Measurements from ENCODE around the gene GPR171.
"Not testable (repeated sequence)": the region's sequence is repeated elsewhere in the genome, so short reads cannot be mapped to it uniquely, and the experiment has no call there.

GPR171 gene, protein sequence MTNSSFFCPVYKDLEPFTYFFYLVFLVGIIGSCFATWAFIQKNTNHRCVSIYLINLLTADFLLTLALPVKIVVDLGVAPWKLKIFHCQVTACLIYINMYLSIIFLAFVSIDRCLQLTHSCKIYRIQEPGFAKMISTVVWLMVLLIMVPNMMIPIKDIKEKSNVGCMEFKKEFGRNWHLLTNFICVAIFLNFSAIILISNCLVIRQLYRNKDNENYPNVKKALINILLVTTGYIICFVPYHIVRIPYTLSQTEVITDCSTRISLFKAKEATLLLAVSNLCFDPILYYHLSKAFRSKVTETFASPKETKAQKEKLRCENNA

DNA sequence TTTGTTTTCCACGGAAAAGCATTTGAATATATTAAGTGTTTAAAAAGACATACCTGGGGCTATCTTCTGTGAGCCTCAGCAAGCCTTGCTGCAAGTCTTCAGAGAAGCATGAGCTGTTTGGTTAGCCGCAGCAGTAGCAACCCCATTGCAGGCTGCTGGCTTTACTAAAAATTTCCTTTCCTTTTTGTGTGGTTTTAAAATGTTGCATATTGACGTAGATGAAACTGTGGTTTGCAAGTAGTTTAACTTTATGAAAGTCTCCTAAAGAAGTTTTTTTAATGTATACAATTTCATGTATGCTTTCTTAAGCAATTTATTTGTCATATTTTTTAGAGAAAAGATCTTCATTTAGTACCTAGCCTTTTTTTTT, at the start of gene GPR171:
Gene GPR171, minus strand, starts transcription at position 166 of the 370 bp plus-strand sequence. CDS start 3,830 bp downstream, outside the sequence.
- peak; percentile 83 for DNase-seq (ENCODE audit: low spot score)

DNA sequence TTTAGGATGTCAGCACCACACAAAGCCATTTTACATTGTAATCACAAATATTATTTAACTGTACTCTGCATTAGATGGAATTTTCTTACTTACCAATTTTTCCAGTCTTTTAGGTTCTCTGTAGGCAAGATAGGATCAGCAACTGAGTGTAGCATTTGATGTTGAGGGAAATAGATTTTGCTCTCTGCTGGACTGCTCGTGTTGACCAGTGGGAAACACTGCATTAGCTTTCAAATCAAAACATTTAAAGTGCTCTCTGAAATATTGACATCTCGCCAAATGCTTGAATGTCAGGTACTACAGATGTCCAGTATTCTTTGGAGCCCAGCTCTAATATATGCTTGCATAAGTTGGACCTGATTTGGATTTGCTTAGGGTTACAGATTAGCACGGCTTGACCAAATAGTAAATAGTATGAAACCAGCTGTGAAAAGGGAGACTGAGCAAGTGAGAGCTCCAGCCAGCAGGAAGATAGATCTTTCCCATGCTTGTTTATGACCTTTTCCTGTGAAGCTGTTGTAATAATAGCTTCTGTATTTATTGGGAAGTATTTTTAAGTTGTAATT, 45.8 kb upstream of the GPR171 start:
- DNase-seq (ENCODE audit: low spot score), result no peak

DNA sequence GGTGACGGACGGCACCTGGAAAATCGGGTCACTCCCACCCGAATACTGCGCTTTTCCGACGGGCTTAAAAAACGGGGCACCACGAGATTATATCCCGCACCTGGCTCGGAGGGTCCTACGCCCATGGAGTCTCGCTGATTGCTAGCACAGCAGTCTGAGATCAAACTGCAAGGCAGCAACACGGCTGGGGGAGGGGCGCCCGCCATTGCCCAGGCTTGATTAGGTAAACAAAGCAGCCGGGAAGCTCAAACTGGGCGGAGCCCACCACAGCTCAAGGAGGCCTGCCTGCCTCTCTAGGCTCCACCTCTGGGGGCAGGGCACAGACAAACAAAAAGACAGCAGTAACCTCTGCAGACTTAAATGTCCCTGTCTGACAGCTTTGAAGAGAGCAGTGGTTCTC, 39.0 kb upstream of the GPR171 start:
- DNase-seq (ENCODE audit: low spot score), result not testable (repeated sequence)

DNA sequence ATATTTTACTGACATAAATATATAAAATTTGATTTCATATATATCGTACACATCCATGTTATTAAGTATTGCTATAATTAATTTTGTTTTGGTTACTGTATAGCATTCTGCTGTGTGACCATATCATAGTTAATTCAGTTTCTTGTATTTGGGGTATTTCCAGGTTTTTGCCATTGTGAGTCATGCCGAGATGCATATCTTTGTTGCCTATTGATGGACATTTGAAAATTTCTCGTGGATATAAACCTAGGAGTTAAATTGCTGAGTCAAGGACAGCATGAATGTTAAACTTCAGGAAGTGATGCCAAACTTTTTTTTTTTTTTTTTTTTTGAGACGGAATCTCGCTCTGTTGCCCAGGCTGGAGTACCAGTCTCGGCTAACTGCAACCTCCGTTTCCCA, 33.7 kb upstream of the GPR171 start:
- DNase-seq (ENCODE audit: low spot score), result no peak

DNA sequence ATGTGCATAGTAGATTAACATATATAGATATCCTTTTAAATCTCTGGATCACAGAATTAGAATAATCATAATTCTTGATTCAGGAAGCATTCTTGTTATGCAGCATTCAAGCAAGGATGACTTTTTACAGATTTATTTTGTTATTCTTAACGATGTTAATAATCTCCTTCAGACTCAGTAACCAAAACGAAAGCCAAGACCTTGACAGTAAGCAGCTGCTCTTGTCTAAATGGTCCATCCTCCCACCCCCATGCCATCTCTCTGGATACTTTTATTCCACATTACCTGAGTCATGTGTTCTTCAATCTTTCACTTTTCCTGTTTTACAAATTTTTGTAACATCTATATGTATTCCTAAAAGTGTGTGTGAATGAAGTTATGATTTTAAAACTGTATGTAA, 33.3 kb upstream of the GPR171 start:
- no peak for DNase-seq (ENCODE audit: low spot score)

DNA sequence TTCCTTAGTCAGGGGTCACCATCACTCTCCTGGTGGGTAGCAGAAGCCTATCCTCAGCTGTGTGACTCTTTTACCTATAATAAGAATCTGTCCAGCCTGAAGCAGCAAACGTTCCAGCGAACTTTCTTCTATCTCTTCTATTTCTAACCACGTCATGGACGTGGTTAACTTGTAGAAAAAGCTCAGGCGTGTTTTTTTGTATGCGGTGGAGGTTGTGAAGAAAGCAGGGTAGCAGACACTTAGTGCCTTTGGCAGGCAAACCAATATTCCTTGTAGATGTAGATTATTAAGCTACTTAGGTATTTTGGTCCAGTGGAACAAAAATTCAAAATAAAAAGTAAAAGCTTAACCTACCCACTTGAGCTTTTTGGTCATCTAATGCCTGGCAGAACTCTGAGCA, 31.8 kb upstream of the GPR171 start:
- DNase-seq (ENCODE audit: low spot score), result no peak

DNA sequence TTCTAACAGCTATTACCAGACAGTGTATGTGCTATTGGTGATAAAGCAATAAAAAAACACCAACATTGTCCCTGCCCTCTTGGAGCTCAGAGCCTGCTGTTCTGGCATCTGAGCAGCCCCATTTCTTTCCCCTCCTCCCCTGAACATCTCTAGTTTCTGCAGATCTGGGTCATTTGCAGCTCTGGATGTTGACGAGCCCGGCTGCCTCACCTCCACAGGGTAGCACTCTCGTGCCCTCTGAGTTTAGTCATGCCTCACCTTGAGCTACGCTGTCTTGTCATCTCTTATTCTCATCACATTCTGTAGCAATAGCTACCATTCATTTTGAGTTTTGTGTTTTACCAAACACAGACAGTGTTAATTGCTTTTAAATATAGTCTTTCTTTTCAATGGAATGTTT, 30.0 kb upstream of the GPR171 start:
- DNase-seq (ENCODE audit: low spot score), result no peak

DNA sequence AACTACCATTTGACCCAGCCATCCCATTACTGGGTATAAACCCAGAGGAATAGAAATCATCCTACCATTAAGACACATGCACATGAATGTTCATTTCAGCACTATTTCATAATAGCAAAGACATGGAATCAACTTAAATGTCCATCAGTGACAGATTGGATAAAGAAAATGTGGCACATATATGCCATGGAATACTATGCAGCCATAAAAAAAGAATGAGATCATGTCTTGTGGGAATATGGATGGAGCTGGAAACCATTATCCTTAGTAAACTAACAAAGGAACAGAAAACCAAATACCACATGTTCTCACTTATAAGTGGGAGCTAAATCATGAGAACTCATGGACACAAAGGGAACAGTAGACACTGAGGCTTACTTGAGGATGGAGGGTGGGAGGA, 29.4 kb upstream of the GPR171 start:
- not testable (repeated sequence) for DNase-seq (ENCODE audit: low spot score)

DNA sequence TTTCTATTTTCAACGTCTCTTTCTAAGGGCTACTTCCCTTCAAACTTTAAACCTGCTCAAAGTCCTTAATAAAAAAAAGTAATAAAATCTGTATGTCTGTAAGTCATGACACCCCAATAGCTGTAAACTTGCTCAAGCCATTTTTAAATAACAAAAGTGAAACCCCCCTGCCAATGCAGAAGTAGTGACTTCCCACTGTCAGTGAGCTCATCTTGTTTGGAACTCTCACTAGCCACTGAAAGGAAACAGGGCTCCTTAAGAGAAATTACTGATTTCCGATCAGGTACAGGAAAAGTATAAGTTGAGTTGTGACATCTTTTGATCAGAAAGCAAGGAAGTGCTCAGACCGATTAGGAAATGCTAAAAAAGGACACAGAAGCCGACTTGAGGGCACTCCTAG, 27.6 kb upstream of the GPR171 start:
- DNase-seq (ENCODE audit: low spot score), result no peak

DNA sequence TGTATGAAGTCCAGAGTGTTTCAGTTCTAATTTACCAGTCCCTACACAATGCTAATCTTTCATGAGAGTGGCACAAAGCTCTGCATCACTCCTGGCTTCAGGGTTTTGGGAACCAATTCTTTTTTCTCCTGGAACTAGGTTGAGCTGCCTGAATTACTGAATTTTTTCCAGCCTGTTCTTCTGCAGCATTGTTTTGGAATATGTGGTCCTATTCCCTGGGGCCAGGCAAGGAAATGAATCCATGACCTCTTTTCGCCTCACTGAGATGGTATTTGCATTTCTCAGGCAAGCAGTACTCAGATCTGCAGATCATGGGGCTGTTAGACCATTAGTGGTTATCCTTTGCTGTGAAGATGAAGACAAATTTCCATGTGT, 25.6 kb upstream of the GPR171 start:
- DNase-seq (ENCODE audit: low spot score), result no peak

DNA sequence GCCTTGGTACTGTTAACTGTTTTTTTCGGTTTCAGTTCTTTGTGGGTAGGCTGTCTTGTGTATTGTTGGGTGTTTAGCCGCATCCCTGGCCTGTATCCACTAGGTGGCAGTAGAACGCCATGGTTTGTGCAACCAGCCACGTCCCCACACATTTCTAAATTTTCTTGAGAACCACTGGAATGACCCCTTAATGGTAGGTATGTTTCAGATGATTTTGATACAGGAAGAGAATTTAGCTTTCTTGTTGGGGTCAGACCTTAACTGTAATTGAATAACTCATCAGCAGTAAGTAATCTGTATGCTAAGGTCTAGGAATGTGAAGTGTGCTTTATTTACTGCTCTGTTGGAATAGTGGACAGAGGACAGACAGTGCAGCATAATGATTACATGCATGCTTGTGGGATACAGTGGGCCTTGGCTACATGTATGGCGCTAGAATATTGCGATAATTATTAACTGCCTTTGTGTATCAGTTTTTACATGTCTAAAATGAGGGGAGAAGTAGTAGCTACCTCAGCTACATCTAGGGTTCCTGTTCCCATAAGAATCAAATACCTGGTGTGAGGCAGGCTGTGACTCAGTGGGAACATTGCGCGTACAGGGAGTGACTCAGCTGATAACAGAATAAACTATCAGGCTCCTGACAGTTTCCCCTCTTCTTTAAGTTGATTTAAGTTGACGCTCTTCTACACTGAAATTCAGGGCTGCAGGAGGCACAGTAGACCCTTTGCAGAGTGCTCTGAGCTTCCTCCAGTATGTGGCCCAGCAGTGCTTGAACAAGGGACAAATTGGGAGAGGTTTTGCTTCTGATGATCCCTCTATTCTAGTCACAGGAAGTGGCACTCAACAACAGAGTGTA, 25.0 kb upstream of the GPR171 start:
- peak; percentile 84 for DNase-seq (ENCODE audit: low spot score)

DNA sequence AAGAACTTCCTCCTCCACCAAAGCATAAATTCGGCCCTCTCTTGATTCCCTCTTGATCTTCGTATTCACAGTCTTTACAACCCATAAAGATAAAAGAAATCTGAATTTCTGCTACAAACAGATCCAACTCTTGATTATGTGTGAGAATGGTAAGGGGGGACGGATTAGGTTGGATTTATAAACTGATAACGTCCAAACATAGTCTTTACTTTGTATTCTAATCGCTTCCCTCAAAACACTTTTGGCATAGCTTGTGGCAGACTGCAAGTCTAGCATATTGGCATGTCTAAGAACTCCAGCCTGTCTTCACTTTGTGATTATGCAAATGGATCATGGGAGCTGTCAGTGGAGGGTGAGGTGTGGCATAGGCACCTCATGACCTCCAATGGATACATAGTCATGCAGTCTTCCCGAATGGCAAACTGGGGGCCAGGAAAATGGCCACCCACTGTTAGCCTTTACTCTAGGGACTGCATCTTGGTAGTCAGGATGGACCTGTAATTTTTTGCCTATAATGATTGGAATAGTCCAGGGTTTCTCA, 24.3 kb upstream of the GPR171 start:
- DNase-seq (ENCODE audit: low spot score), result no peak

DNA sequence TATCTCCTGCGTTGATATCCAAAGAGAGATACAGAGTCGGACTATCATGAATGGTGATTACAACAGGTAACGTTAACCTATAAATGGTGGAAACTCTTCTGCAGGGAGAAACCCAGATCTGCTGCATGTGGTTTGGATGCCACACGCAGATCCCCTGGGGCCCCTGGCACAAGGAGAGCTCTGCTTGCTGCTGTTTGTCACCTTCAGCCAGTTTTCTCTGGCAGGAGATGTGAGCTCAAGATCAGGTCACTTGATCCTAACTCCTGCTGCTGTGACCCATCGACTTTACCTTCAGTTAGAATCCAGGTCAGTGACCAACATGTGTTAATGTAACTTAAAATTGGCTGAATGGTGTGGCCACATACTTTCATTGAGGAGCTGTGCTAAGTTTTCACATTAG, 23.8 kb upstream of the GPR171 start:
- no peak for DNase-seq (ENCODE audit: low spot score)

DNA sequence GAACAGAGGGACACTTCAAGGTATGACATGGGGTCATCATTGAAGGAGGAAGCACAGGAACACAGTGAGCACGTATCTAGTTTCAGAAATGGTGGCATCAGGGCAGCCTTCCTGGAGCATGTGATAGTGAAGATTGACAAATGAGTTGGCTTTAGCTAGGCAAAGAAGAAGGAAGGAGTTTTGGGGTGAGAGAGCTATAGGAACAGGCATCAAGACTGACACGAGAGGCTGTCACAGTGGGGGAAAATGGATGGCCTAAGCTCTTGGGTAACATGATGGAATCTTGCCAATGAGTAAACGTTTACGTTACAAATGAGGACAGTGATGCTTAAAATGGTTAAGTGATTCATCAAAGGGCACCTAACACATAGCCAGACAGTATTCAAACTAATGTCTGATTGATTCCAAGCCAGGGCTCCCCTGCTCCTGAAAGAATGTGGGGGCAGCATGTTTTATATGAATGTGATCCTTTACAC, 23.1 kb upstream of the GPR171 start:
- no peak for DNase-seq (ENCODE audit: low spot score)

DNA sequence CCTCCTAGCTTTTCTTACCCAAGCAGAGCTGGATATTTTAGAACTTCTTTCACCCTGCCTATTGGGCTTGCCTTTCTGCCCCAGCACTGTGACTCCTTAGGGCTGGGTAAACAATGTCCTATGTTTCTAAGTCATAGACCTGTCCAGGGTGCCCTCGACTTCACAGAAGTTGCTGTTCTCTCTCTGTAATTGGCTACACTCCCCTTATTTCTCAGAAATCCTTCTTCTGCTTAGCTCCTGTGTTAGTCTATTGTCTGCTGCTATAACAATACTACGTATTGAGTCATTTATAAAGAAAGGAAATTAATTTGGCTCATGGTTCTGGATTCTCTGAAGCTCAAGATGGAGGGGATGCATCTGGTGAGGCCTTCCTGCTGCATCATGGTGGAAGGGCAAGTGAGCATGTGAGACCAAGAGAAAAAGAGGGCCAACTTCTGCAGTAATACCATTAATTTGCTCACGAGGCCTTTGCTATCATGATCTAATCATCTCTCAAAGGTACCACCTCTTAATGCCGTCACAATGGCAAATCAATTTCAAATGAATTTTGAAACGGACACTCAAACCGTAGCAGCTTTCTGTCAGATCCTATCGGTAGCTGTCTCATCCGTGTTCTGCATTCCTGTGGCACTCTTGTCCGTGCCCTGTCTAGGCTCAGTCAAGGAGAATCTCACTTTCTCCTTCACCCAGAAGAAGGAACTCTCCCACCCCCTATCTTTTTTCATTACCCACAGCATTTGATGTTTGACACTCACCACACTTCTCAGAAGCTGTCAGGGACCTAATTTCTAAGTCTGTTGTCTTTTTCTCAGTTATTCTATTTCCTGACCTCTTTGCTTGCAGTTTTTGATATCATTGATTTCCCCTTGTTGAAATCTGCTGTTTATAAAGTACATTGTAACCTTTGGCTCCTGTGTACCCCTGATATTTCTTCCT, 22.3 kb upstream of the GPR171 start:
- DNase-seq (ENCODE audit: low spot score), result no peak

DNA sequence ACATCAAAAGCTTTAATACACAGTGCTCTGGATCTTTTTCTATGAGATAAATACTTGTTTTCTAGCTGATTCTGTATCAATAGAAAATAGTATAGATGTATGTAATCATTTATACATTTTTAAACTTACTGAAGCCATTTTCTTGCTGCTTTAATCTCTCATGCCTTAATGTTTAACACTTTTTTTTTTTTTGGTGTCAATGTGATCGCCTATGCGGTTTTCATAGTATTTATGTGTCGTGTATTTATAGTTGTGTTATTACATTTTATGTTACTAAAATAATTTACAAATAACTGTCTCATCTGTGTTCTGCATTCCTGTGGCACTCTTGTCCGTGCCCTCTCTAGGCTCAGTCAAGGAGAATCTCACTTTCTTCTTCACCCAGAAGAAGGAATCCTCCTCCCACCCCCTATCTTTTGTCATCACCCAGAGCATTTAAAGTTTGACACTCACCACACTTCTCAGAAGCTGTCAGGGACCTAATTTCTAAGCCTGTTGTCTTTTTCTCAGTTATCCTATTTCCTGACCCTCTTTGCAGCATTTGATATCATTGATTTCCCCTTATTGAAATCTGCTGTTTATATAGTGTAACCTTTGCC, 21.4 kb upstream of the GPR171 start:
- no peak for DNase-seq (ENCODE audit: low spot score)

DNA sequence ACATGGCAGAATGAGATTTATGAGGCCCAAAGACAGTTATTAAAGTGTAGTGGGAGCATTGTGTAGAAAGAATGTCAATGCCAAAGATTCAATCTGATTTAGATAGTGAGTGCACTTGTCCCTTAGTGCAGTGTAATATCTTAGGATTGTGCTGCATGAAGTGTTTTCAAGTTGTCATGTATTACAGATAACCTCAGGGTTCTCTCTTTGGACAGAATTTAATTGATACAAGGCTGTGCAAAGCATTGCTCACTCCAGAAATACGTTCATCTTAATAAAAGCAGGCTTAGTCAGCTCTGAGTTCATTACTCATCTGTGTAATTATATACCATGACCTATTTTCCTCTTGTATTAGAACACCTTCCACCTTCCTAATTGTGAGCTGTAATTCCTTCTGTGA, 16.0 kb upstream of the GPR171 start:
- no peak for DNase-seq (ENCODE audit: low spot score)

DNA sequence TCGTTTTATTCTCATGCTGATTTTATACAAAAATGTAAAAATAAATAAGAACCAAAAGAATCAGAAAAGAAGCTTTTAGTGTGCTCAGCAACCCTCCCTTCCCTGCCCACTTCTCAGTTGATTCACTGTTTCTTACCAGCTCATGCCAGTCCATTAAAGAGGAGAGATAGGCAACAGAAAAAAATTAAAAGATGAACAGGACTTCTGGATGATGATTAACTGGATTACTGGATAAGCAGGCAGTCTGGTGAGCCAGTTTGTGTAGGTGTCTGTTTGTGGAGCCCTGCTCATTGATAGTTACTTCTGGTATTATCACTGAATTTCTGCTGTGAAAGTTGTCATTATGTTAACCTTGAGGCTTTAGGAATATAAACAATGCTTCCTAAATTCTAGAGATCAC, 15.1 kb upstream of the GPR171 start:
- no peak for DNase-seq (ENCODE audit: low spot score)

DNA sequence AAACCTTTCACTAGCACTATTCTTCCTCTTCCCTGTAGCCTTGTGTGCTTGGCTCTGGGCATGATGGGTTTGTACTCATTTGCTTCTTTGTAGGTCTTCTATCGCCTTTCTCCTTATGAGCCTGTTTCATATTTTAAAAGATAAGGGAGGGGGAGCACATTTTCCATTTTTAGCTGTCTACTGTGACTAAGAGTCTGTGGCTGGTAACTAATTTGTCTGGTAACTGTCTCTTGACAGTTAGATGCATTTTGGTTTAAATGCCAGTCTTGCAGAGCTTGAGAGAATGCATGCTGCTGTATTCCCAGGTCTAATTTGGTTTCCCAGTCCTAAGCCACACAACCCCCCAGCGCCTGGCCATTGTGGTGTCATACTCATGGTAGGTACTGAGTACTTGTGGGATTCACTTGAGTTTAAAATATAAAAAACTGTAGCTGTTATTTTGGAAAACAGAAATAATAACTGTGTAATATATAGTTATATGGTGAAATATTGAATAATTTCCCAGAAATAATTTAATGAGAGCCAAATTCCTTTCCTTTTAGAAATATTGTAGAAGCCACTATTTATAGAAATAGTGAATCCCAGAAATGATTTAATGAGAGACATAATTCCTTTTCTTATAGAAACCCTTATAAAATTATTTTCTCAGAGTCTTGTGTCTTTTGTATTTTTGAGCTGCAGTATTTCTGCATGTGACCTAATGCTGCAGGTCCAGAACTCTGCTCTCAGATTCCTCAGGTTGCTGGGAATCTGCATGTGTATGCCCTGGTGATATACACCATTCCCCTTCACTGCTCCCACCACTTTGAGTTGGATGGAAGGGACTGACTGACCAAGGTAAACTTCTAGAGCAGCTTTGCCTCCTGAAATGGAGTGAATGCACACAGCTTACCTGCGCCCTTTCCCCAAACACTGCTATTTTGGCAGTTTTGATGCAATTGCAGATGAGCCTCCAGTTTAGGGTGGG, 13.9 kb upstream of the GPR171 start:
- no peak for DNase-seq (ENCODE audit: low spot score)

DNA sequence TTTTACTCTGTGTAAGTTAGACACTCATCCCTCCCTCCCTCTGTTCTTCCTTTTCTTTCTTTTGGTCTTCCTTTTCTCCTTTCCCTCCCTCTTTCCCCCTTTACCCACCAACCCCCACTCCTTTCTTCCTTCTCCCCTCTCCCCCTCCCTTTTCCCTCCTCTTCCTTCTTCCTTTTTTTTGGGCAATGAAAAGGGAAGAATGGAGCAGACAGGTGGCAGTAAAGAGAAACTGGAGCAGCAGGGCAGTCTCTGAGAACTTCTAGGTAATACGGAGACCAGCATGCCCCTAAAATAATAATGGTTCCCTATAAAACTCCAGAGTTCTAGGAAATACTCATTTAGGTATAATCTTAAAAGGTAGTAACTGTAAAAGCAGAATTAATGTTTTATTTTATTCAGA, 11.4 kb upstream of the GPR171 start:
- DNase-seq (ENCODE audit: low spot score), result no peak

All from CD4-positive, alpha-beta T cell treated with Interleukin-6 at 100 ng/mL for 8 hours (primary cell).